Activated naive CD4-positive, alpha-beta T cell treated with anti-CD3 and anti-CD28 coated beads for 36 hours (primary cell): ENCODE data around the gene DLK1. TPM values are rescaled to one million over a fixed set of nuclear protein-coding genes. Genes with fewer than 3 reads are reported as not detected.

Experiments used
- CTCF ChIA-PET: fragments of 350-600 bp; sonication (Branson Sonifier 250); formaldehyde crosslinking; loops from one replicate; lab custom pipeline; 2021; ENCODE audit warnings: antibody characterized with exemption; lab: Charles Lee
- DNase-seq: peaks from one replicate; pipeline ENCODE4 v3.0.0-alpha.2; 2020
- H3K27ac Mint-ChIP-seq: one replicate; pipeline ENCODE4 v1.8.0; 2021; ENCODE audit warnings: mild to moderate bottlenecking, mixed read lengths
- H3K27me3 Mint-ChIP-seq: one replicate; pipeline ENCODE4 v1.8.0; 2021; ENCODE audit warnings: low read depth, mixed read lengths
- H3K36me3 Mint-ChIP-seq: one replicate; pipeline ENCODE4 v1.8.0; 2021; ENCODE audit warnings: low read depth, mixed read lengths
- H3K4me1 Mint-ChIP-seq: one replicate; pipeline ENCODE4 v1.8.0; 2021; ENCODE audit warnings: low read depth, mixed read lengths
- H3K4me3 Mint-ChIP-seq: one replicate; pipeline ENCODE4 v1.8.0; 2021; ENCODE audit warnings: mild to moderate bottlenecking, moderate library complexity, mixed read lengths
- H3K9me3 Mint-ChIP-seq: one replicate; pipeline ENCODE4 v1.8.0; 2021; ENCODE audit warnings: mixed read lengths
- intact Hi-C: fragments of 100-400 bp; cut with micrococcal nuclease; formaldehyde crosslinking; loops from one replicate; pipeline ENCODE4 v1.15.1; 2023
- total RNA-seq, 2 experiments: library from RNA; stranded (reverse); gene quantifications; one replicate each; pipeline ENCODE4 v1.2.3, GENCODE V29; 2021

The DLK1 gene
- total RNA-seq, 2 experiments from 2014 or later, result not detected

- Mint-ChIP-seq H3K27ac (no peak overlapping the region), H3K4me3 (no peak overlapping the region), H3K4me1 (no peaks in the 10 kb centered on the region), H3K36me3 (no peaks in the 10 kb centered on the region), H3K9me3 (no peaks in the 10 kb centered on the region), H3K27me3 (peaks cover 32% of the 10 kb centered on the region)
- intact Hi-C loops, result no loop called here
- CTCF ChIA-PET, result interaction anchor here (0.6 kb wide), 1 partner anchor 41 kb away, joined by 3 read pairs; no protein-coding TSS in a partner anchor
- no peak for DNase-seq
Measured at GRCh38 chr14:100710826-100711462, 15.7 kb upstream of the DLK1 start.

- Mint-ChIP-seq H3K27me3 (peaks cover 32% of the 10 kb centered on the region), H3K4me3 (no peak overlapping the region), H3K27ac (no peak overlapping the region), H3K4me1 (no peaks in the 10 kb centered on the region), H3K9me3 (peaks cover 2% of the 10 kb centered on the region), H3K36me3 (no peaks in the 10 kb centered on the region)
- intact Hi-C loops, result no loop called here
- no peak for DNase-seq
- CTCF ChIA-PET, result no interaction called here
Measured at GRCh38 chr14:100711493-100711892, 15.2 kb upstream of the DLK1 start.

GRCh38 chr14:100712490-100712889 lies 14.2 kb upstream of the DLK1 start:
- no peaks in the 10 kb centered on the region for H3K4me1 Mint-ChIP-seq
- H3K9me3 Mint-ChIP-seq, result peaks cover 2% of the 10 kb centered on the region
- no peaks in the 10 kb centered on the region for H3K36me3 Mint-ChIP-seq
- no peak overlapping the region for H3K4me3 Mint-ChIP-seq
- DNase-seq, result no peak
- peaks cover 30% of the 10 kb centered on the region for H3K27me3 Mint-ChIP-seq
- CTCF ChIA-PET, result no interaction called here
- intact Hi-C loops, result no loop called here
- H3K27ac Mint-ChIP-seq, result no peak overlapping the region

- intact Hi-C loops, result no loop called here
- no peak overlapping the region for H3K27ac Mint-ChIP-seq
- H3K27me3 Mint-ChIP-seq, result peaks cover 36% of the 10 kb centered on the region
- H3K4me3 Mint-ChIP-seq, result no peak overlapping the region
- H3K4me1 Mint-ChIP-seq, result no peaks in the 10 kb centered on the region
- H3K9me3 Mint-ChIP-seq, result peaks cover 2% of the 10 kb centered on the region
- no peaks in the 10 kb centered on the region for H3K36me3 Mint-ChIP-seq
- no peak for DNase-seq
- CTCF ChIA-PET, result no interaction called here
Measured at GRCh38 chr14:100713705-100714104, 13.0 kb upstream of the DLK1 start.

- no peak for DNase-seq
- peaks cover 2% of the 10 kb centered on the region for H3K9me3 Mint-ChIP-seq
- CTCF ChIA-PET, result interaction anchor here (0.7 kb wide), 1 partner anchor 50 kb away, joined by 3 read pairs; no protein-coding TSS in a partner anchor
- no peaks in the 10 kb centered on the region for H3K36me3 Mint-ChIP-seq
- H3K27ac Mint-ChIP-seq, result no peak overlapping the region
- H3K4me3 Mint-ChIP-seq, result no peak overlapping the region
- peaks cover 38% of the 10 kb centered on the region for H3K27me3 Mint-ChIP-seq
- no peaks in the 10 kb centered on the region for H3K4me1 Mint-ChIP-seq
- intact Hi-C loops, result no loop called here
Measured at GRCh38 chr14:100714258-100714892, 12.3 kb upstream of the DLK1 start.

GRCh38 chr14:100715332-100715731 lies 11.4 kb upstream of the DLK1 start:
- Mint-ChIP-seq H3K4me1 (no peaks in the 10 kb centered on the region), H3K27me3 (peaks cover 35% of the 10 kb centered on the region), H3K36me3 (no peaks in the 10 kb centered on the region), H3K27ac (no peak overlapping the region), H3K9me3 (peaks cover 2% of the 10 kb centered on the region), H3K4me3 (no peak overlapping the region)
- DNase-seq, result no peak
- CTCF ChIA-PET, result no interaction called here
- intact Hi-C loops, result no loop called here

GRCh38 chr14:100715803-100716202 lies 10.9 kb upstream of the DLK1 start:
- Mint-ChIP-seq H3K27ac (no peak overlapping the region), H3K27me3 (peaks cover 31% of the 10 kb centered on the region), H3K9me3 (peaks cover 2% of the 10 kb centered on the region), H3K36me3 (no peaks in the 10 kb centered on the region), H3K4me1 (no peaks in the 10 kb centered on the region), H3K4me3 (no peak overlapping the region)
- intact Hi-C loops, result no loop called here
- CTCF ChIA-PET, result interaction anchor here (0.6 kb wide), 1 partner anchor 371 kb away, joined by 3 read pairs; no protein-coding TSS in a partner anchor
- no peak for DNase-seq

- H3K9me3 Mint-ChIP-seq, result peaks cover 2% of the 10 kb centered on the region
- intact Hi-C loops, result no loop called here
- CTCF ChIA-PET, result interaction anchor here (0.6 kb wide), 1 partner anchor 253 kb away, joined by 5 read pairs; no protein-coding TSS in a partner anchor
- no peaks in the 10 kb centered on the region for H3K4me1 Mint-ChIP-seq
- no peak for DNase-seq
- H3K36me3 Mint-ChIP-seq, result no peaks in the 10 kb centered on the region
- H3K27me3 Mint-ChIP-seq, result peaks cover 24% of the 10 kb centered on the region
- H3K4me3 Mint-ChIP-seq, result no peak overlapping the region
- H3K27ac Mint-ChIP-seq, result no peak overlapping the region
Measured at GRCh38 chr14:100717386-100717785, 9.3 kb upstream of the DLK1 start.

GRCh38 chr14:100719976-100720520 lies 6.6 kb upstream of the DLK1 start:
- H3K4me1 Mint-ChIP-seq, result no peaks in the 10 kb centered on the region
- intact Hi-C loops, result no loop called here

GRCh38 chr14:100721568-100721967 lies 5.1 kb upstream of the DLK1 start:
- intact Hi-C loops, result no loop called here
- H3K27ac Mint-ChIP-seq, result no peak overlapping the region
- H3K4me1 Mint-ChIP-seq, result peaks cover 3% of the 10 kb centered on the region
- H3K9me3 Mint-ChIP-seq, result no peaks in the 10 kb centered on the region
- no peak overlapping the region for H3K4me3 Mint-ChIP-seq
- CTCF ChIA-PET, result no interaction called here
- peaks cover 25% of the 10 kb centered on the region for H3K27me3 Mint-ChIP-seq
- H3K36me3 Mint-ChIP-seq, result no peaks in the 10 kb centered on the region
- DNase-seq, result no peak

More at GRCh38 chr14:100719976-100720520, 6.6 kb upstream of the DLK1 start:
- H3K9me3 Mint-ChIP-seq, result peaks cover 2% of the 10 kb centered on the region
- no peak for DNase-seq
- H3K27me3 Mint-ChIP-seq, result peaks cover 15% of the 10 kb centered on the region
- no peak overlapping the region for H3K4me3 Mint-ChIP-seq
- H3K36me3 Mint-ChIP-seq, result no peaks in the 10 kb centered on the region
- CTCF ChIA-PET, result no interaction called here
- H3K27ac Mint-ChIP-seq, result no peak overlapping the region

- no peak overlapping the region for H3K27ac Mint-ChIP-seq
- H3K4me3 Mint-ChIP-seq, result no peak overlapping the region
- DNase-seq, result no peak
- intact Hi-C loops, result no loop called here
- H3K9me3 Mint-ChIP-seq, result no peaks in the 10 kb centered on the region
- no peaks in the 10 kb centered on the region for H3K36me3 Mint-ChIP-seq
- peaks cover 28% of the 10 kb centered on the region for H3K27me3 Mint-ChIP-seq
- CTCF ChIA-PET, result no interaction called here
- peaks cover 6% of the 10 kb centered on the region for H3K4me1 Mint-ChIP-seq
Measured at GRCh38 chr14:100722367-100722766, 4.3 kb upstream of the DLK1 start.

- no peaks in the 10 kb centered on the region for H3K9me3 Mint-ChIP-seq
- no peaks in the 10 kb centered on the region for H3K36me3 Mint-ChIP-seq
- no peak overlapping the region for H3K27ac Mint-ChIP-seq
- peaks cover 6% of the 10 kb centered on the region for H3K4me1 Mint-ChIP-seq
- DNase-seq, result no peak
- CTCF ChIA-PET, result no interaction called here
- intact Hi-C loops, result no loop called here
- H3K4me3 Mint-ChIP-seq, result no peak overlapping the region
- peaks cover 34% of the 10 kb centered on the region for H3K27me3 Mint-ChIP-seq
Measured at GRCh38 chr14:100723135-100723829, 3.4 kb upstream of the DLK1 start.
